Liver (tissue), 9 donors: ENCODE measurements around the gene MYL6. TPM values are rescaled to one million over a fixed set of nuclear protein-coding genes. Genes with fewer than 3 reads are reported as not detected.

ENCODE experiments used
- DNase-seq: peaks from one replicate; pipeline ENCODE4 v3.0.0-alpha.2; 2017; ENCODE audit warnings: low spot score
- H3K27ac ChIP-seq, 2 donors: one replicate each; pipeline ENCODE4 v1.7.0; 2013; ENCODE audit warnings: inconsistent platforms in 2 of 2, low read length in 2 of 2, control low read depth in 1 of 2, low read depth in 1 of 2, mild to moderate bottlenecking in 1 of 2
- H3K27me3 ChIP-seq, 4 donors: one replicate each; pipeline versions ENCODE4 v1.6.1 to v1.7.0; 2013; ENCODE audit warnings: low read length in 3 of 4, inconsistent platforms in 1 of 4, mild to moderate bottlenecking in 1 of 4, moderate library complexity in 1 of 4; ENCODE audit not compliant: control insufficient read depth in 4 of 4, insufficient read depth in 4 of 4
- H3K36me3 ChIP-seq, 4 donors: one replicate each; pipeline versions ENCODE4 v1.6.1 to v1.7.0; 2013; ENCODE audit warnings: low read length in 3 of 4, mild to moderate bottlenecking in 3 of 4, low read depth in 1 of 4, moderate library complexity in 1 of 4; ENCODE audit not compliant: control insufficient read depth in 4 of 4, insufficient read depth in 3 of 4
- H3K4me1 ChIP-seq, 4 donors: one replicate each; pipeline versions ENCODE4 v1.6.1 to v1.7.0; 2013; ENCODE audit warnings: low read length in 3 of 4, mild to moderate bottlenecking in 3 of 4, moderate library complexity in 1 of 4; ENCODE audit not compliant: control insufficient read depth in 4 of 4, insufficient read depth in 4 of 4
- H3K4me3 ChIP-seq, 3 donors: one replicate each; pipeline versions ENCODE4 v1.6.1 to v1.7.0; 2013; ENCODE audit warnings: low read length in 3 of 3, control low read depth in 1 of 3, low read depth in 1 of 3, mild to moderate bottlenecking in 1 of 3
- H3K9ac ChIP-seq, 2 donors: one replicate each; pipeline ENCODE4 v1.7.0; 2013; ENCODE audit warnings: low read length in 2 of 2, mild to moderate bottlenecking in 2 of 2, moderate library complexity in 2 of 2, control low read depth in 1 of 2, low read depth in 1 of 2
- H3K9me3 ChIP-seq, 4 donors: one replicate each; pipeline versions ENCODE4 v1.6.1 to v1.7.0; 2013; ENCODE audit warnings: low read length in 3 of 4; ENCODE audit not compliant: control insufficient read depth in 4 of 4
- EGR1 ChIP-seq, 2 donors: IDR thresholded peaks; 2 replicates each; pipeline ENCODE4 v1.6.1; 2016 to 2018; ENCODE audit warnings: antibody characterized with exemption in 2 of 2, low read depth in 2 of 2
- FOXA1 ChIP-seq: IDR thresholded peaks from 2 replicates; pipeline ENCODE4 v1.6.1; 2016; ENCODE audit warnings: antibody characterized with exemption
- FOXA2 ChIP-seq: IDR thresholded peaks from 2 replicates; pipeline ENCODE4 v1.6.1; 2016; ENCODE audit warnings: antibody characterized with exemption
- GABPA ChIP-seq, 2 donors: IDR thresholded peaks in 1 of 2; conservative IDR thresholded peaks in 1 of 2; 2 replicates each; pipeline ENCODE4 v1.6.1; 2016; ENCODE audit warnings: antibody characterized with exemption in 2 of 2, mild to moderate bottlenecking in 1 of 2, moderate library complexity in 1 of 2
- HNF4A ChIP-seq, 2 donors: conservative IDR thresholded peaks; 2 replicates each; pipeline ENCODE4 v1.6.1; 2016; ENCODE audit warnings: antibody characterized with exemption in 2 of 2, mild to moderate bottlenecking in 2 of 2
- HNF4G ChIP-seq: IDR thresholded peaks from 2 replicates; pipeline ENCODE4 v1.6.1; 2016; ENCODE audit warnings: antibody characterized with exemption
- JUND ChIP-seq, 2 donors: IDR thresholded peaks; 2 replicates each; pipeline ENCODE4 v1.6.1; 2016; ENCODE audit warnings: antibody characterized with exemption in 2 of 2
- NR2F2 ChIP-seq: IDR thresholded peaks from 2 replicates; pipeline ENCODE4 v1.6.1; 2016; ENCODE audit warnings: antibody characterized with exemption
- RAD21 ChIP-seq, 2 donors: IDR thresholded peaks; 2 replicates each; pipeline ENCODE4 v1.6.1; 2016; ENCODE audit warnings: antibody characterized with exemption in 2 of 2, mild to moderate bottlenecking in 2 of 2
- RXRA ChIP-seq, 2 donors: IDR thresholded peaks; 2 replicates each; pipeline ENCODE4 v1.6.1; 2017 to 2018; ENCODE audit warnings: antibody characterized with exemption in 2 of 2, mild to moderate bottlenecking in 1 of 2
- SP1 ChIP-seq: IDR thresholded peaks from 2 replicates; pipeline ENCODE4 v1.6.1; 2018; ENCODE audit warnings: antibody characterized with exemption, mild to moderate bottlenecking
- TAF1 ChIP-seq: conservative IDR thresholded peaks from 2 replicates; pipeline ENCODE4 v1.6.1; 2016; ENCODE audit warnings: antibody characterized with exemption, mild to moderate bottlenecking
- YY1 ChIP-seq: IDR thresholded peaks from 2 replicates; pipeline ENCODE4 v1.6.1; 2016; ENCODE audit warnings: antibody characterized with exemption, mild to moderate bottlenecking
- WGBS: extraction: QIAGEN DNeasy Blood & Tissue Kit; methylation state at CpG from one replicate; pipeline ENCODE4 v1.1.7; 2013; 5-methylcytosine and 5-hydroxymethylcytosine counted together
- polyA plus RNA-seq, 2 donors: library from polyadenylated mRNA; stranded (reverse) in 1 of 2; unstranded in 1 of 2; fragments of 200-250 nt in 1 of 2; fragments of >200 nt in 1 of 2; fragmentation: Nextera tagmentation in 1 of 2; extraction: Ambion mirVana in 1 of 2; gene quantifications; one replicate each; pipeline versions ENCODE4 v1.2.1 to v1.2.3, GENCODE V29; 2013 to 2015
- total RNA-seq, 2 donors: library from RNA; depleted of rRNA; stranded (reverse); fragments of >200 nt; gene quantifications; one replicate each; pipeline ENCODE4 v1.2.3, GENCODE V29; 2014
- TF ChIP-seq, protein P1 (sequence below): IDR thresholded peaks from 2 replicates; pipeline ENCODE4 v1.6.1; 2016; ENCODE audit warnings: antibody characterized with exemption
- TF ChIP-seq, protein P2 (sequence below): IDR thresholded peaks from 2 replicates; pipeline ENCODE4 v1.6.1; 2016; ENCODE audit warnings: antibody characterized with exemption, mild to moderate bottlenecking
- TF ChIP-seq, protein P3 (sequence below): fragments of 150-350 bp; IDR thresholded peaks from 2 replicates; pipeline ENCODE4 v1.5.1; 2017; ENCODE audit warnings: improper control_type of control experiment, low read depth, low read length; ENCODE audit not compliant: missing input control
- TF ChIP-seq, protein P4 (sequence below): IDR thresholded peaks from 2 replicates; pipeline ENCODE4 v1.6.1; 2016; ENCODE audit warnings: antibody characterized with exemption
- TF ChIP-seq, protein P5 (sequence below): IDR thresholded peaks from 2 replicates; pipeline ENCODE4 v1.6.1; 2016; ENCODE audit warnings: antibody characterized with exemption
- donor health status: healthy.
- donor health status: healthy.
- donor health status: healthy.
- donor health status: healthy.
- donor health status: healthy.

The MYL6 gene
- total and polyA plus RNA-seq, 4 donors = 298 to 975 (median 624) TPM

DNA sequence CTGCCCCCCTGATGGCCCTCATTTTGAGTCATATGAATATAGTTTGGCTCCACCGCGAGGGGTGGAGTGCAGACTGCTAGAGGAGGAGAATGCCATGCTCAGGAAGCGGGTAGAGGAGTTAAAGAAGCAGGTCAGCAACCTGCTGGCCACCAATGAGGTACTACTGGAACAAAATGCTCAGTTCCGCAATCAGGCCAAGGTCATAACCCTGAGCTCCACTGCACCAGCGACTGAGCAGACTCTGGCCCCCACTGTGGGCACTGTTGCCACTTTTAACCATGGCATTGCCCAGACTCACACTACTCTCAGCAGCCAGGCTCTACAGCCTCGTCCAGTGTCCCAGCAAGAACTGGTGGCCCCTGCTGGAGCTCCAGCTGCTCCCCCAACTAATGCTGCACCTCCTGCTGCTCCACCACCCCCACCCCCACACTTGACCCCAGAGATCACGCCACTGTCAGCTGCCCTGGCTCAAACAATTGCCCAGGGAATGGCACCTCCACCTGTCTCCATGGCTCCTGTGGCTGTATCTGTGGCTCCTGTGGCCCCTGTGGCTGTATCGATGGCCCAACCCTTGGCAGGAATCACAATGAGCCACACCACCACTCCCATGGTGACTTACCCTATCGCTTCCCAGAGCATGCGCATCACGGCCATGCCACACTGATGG, 36.8 kb upstream of the MYL6 start:
- no peaks in the 10 kb centered on the region for H3K27me3 ChIP-seq
- TF ChIP-seq HNF4G (peak; percentile 74), RXRA (IDR thresholded peaks at IDR 0.05) (peak; percentile 99), HNF4A (conservative IDR thresholded peaks at IDR 0.05) (peak; percentile 90 to 93), JUND (IDR thresholded peaks at IDR 0.05) (peak; percentile 74 to 80), FOXA2 (peak; percentile 44), FOXA1 (no peak), NR2F2 (peak; percentile 85), TAF1 (peak; percentile 42), SP1 (peak; percentile 97), RAD21 (IDR thresholded peaks at IDR 0.05) (peak; percentile 26 to 49), EGR1 (IDR thresholded peaks at IDR 0.05; ENCODE audit: low read depth in 2 of 2) (peak; percentile 58 to 81), GABPA (IDR thresholded peaks at IDR 0.05 in 1 of 2, conservative IDR thresholded peaks at IDR 0.05 in 1 of 2) (peak in 1 of 2 donors; percentile 65), YY1 (peak; percentile 71)
- TF ChIP-seq, protein P1, sequence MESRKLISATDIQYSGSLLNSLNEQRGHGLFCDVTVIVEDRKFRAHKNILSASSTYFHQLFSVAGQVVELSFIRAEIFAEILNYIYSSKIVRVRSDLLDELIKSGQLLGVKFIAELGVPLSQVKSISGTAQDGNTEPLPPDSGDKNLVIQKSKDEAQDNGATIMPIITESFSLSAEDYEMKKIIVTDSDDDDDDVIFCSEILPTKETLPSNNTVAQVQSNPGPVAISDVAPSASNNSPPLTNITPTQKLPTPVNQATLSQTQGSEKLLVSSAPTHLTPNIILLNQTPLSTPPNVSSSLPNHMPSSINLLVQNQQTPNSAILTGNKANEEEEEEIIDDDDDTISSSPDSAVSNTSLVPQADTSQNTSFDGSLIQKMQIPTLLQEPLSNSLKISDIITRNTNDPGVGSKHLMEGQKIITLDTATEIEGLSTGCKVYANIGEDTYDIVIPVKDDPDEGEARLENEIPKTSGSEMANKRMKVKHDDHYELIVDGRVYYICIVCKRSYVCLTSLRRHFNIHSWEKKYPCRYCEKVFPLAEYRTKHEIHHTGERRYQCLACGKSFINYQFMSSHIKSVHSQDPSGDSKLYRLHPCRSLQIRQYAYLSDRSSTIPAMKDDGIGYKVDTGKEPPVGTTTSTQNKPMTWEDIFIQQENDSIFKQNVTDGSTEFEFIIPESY = peak; percentile 70
- TF ChIP-seq, protein P2, sequence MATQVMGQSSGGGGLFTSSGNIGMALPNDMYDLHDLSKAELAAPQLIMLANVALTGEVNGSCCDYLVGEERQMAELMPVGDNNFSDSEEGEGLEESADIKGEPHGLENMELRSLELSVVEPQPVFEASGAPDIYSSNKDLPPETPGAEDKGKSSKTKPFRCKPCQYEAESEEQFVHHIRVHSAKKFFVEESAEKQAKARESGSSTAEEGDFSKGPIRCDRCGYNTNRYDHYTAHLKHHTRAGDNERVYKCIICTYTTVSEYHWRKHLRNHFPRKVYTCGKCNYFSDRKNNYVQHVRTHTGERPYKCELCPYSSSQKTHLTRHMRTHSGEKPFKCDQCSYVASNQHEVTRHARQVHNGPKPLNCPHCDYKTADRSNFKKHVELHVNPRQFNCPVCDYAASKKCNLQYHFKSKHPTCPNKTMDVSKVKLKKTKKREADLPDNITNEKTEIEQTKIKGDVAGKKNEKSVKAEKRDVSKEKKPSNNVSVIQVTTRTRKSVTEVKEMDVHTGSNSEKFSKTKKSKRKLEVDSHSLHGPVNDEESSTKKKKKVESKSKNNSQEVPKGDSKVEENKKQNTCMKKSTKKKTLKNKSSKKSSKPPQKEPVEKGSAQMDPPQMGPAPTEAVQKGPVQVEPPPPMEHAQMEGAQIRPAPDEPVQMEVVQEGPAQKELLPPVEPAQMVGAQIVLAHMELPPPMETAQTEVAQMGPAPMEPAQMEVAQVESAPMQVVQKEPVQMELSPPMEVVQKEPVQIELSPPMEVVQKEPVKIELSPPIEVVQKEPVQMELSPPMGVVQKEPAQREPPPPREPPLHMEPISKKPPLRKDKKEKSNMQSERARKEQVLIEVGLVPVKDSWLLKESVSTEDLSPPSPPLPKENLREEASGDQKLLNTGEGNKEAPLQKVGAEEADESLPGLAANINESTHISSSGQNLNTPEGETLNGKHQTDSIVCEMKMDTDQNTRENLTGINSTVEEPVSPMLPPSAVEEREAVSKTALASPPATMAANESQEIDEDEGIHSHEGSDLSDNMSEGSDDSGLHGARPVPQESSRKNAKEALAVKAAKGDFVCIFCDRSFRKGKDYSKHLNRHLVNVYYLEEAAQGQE = peak; percentile 75
- TF ChIP-seq, protein P3, sequence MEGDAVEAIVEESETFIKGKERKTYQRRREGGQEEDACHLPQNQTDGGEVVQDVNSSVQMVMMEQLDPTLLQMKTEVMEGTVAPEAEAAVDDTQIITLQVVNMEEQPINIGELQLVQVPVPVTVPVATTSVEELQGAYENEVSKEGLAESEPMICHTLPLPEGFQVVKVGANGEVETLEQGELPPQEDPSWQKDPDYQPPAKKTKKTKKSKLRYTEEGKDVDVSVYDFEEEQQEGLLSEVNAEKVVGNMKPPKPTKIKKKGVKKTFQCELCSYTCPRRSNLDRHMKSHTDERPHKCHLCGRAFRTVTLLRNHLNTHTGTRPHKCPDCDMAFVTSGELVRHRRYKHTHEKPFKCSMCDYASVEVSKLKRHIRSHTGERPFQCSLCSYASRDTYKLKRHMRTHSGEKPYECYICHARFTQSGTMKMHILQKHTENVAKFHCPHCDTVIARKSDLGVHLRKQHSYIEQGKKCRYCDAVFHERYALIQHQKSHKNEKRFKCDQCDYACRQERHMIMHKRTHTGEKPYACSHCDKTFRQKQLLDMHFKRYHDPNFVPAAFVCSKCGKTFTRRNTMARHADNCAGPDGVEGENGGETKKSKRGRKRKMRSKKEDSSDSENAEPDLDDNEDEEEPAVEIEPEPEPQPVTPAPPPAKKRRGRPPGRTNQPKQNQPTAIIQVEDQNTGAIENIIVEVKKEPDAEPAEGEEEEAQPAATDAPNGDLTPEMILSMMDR = no peak
- TF ChIP-seq, protein P4, sequence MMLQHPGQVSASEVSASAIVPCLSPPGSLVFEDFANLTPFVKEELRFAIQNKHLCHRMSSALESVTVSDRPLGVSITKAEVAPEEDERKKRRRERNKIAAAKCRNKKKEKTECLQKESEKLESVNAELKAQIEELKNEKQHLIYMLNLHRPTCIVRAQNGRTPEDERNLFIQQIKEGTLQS = peak; percentile 57
- TF ChIP-seq, protein P5, sequence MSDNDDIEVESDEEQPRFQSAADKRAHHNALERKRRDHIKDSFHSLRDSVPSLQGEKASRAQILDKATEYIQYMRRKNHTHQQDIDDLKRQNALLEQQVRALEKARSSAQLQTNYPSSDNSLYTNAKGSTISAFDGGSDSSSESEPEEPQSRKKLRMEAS = peak; percentile 71
- no peak overlapping the region for H3K4me3 ChIP-seq
- no peaks in the 10 kb centered on the region for H3K36me3 ChIP-seq
- no peak overlapping the region for H3K9ac ChIP-seq
- H3K4me1 ChIP-seq = peaks cover 34 to 64% (median 54%) of the 10 kb centered on the region in 4 donors
- DNase-seq = no peak
- peak overlapping the region; percentile 71 to 89 for H3K27ac ChIP-seq
- 55% methylated on average over 11 of the region's 11 CpGs for WGBS
- H3K9me3 ChIP-seq = no peaks in the 10 kb centered on the region
